IMR-90 (cell line): ENCODE results near the gene PLXNB3. TPM values are rescaled to one million over a fixed set of nuclear protein-coding genes. Genes with fewer than 3 reads are reported as not detected.

Experiments
- ATAC-seq: fragments of 200-7000 bp; cut with Tn5 transposase; 2 replicates; pipeline ENCODE4 v1.9.1; 2020; ENCODE audit warnings: low read depth, mild to moderate bottlenecking, moderate library complexity
- BruUV-seq: library from RNA; stranded (reverse); fragments of 400-500 nt; replicated peaks from 2 replicates; lab custom pipeline; 2021; lab: Mats Ljungman, UMichigan
- CTCF ChIA-PET: fragments of 300-600 bp; formaldehyde crosslinking; extraction: SDS; loops from one replicate; lab custom pipeline; 2021; ENCODE audit warnings: antibody characterized with exemption; lab: Yijun Ruan, JAX
- POLR2A ChIA-PET: fragments of 300-600 bp; sonication (Branson Sonifier 250); formaldehyde crosslinking; loops from one replicate; lab custom pipeline; 2022; ENCODE audit warnings: antibody characterized with exemption; ENCODE audit not compliant: unreplicated experiment; lab: Charles Lee
- DNase-seq: peaks from one replicate; pipeline ENCODE4 v3.0.0; 2013
- H2AFZ ChIP-seq: replicated peaks from 2 replicates; pipeline ENCODE3; 2013; ENCODE audit warnings: low read length, mild to moderate bottlenecking; ENCODE audit not compliant: poor library complexity
- H2AK5ac ChIP-seq: 2 replicates; pipeline ENCODE4 v1.6.1; 2013; ENCODE audit warnings: low read depth, low read length, inconsistent platforms
- H2AK9ac ChIP-seq: replicated peaks from 2 replicates; pipeline ENCODE3; 2013; ENCODE audit warnings: mild to moderate bottlenecking, low read depth, low read length, moderate library complexity; ENCODE audit not compliant: poor library complexity
- H2BK120ac ChIP-seq: 2 replicates; pipeline ENCODE4 v1.6.1; 2013; ENCODE audit warnings: low read depth, low read length, inconsistent platforms
- H2BK15ac ChIP-seq: 3 replicates; pipeline ENCODE4 v1.6.1; 2013; ENCODE audit warnings: low read depth, low read length, inconsistent platforms
- H2BK20ac ChIP-seq: 2 replicates; pipeline ENCODE4 v1.6.1; 2013; ENCODE audit warnings: low read depth, mild to moderate bottlenecking, inconsistent platforms, low read length, moderate library complexity
- H2BK5ac ChIP-seq: 2 replicates; pipeline ENCODE4 v1.6.1; 2013; ENCODE audit warnings: mild to moderate bottlenecking, low read depth, low read length, inconsistent platforms; ENCODE audit not compliant: poor library complexity, severe bottlenecking
- H3K14ac ChIP-seq: replicated peaks from 2 replicates; pipeline ENCODE4 v1.6.1; 2013; ENCODE audit warnings: low read depth, low read length, inconsistent platforms
- H3K18ac ChIP-seq: 2 replicates; pipeline ENCODE4 v1.6.1; 2013; ENCODE audit warnings: low read depth, low read length, control low read depth
- H3K23ac ChIP-seq: 2 replicates; pipeline ENCODE4 v1.6.1; 2013; ENCODE audit warnings: low read depth, low read length, inconsistent platforms
- H3K27ac ChIP-seq: 2 replicates; pipeline ENCODE4 v1.5.1; 2013; ENCODE audit warnings: mild to moderate bottlenecking, control low read depth, low read length; ENCODE audit not compliant: insufficient read depth
- H3K27me3 ChIP-seq: 2 replicates; pipeline ENCODE4 v1.6.1; 2013; ENCODE audit warnings: low read length; ENCODE audit not compliant: control insufficient read depth, insufficient read depth
- H3K36me3 ChIP-seq: 2 replicates; pipeline ENCODE4 v1.6.1; 2013; ENCODE audit warnings: low read length, mixed read lengths; ENCODE audit not compliant: control insufficient read depth, insufficient read depth
- H3K4ac ChIP-seq: 2 replicates; pipeline ENCODE4 v1.6.1; 2013; ENCODE audit warnings: low read depth, low read length, inconsistent platforms
- H3K4me1 ChIP-seq: 2 replicates; pipeline ENCODE4 v1.6.1; 2013; ENCODE audit warnings: low read length, mixed read lengths; ENCODE audit not compliant: control insufficient read depth, insufficient read depth
- H3K4me2 ChIP-seq: 2 replicates; pipeline ENCODE4 v1.6.1; 2013; ENCODE audit warnings: low read depth, mild to moderate bottlenecking, control low read depth, low read length, moderate library complexity
- H3K4me3 ChIP-seq: 2 replicates; pipeline ENCODE4 v1.5.1; 2013; ENCODE audit warnings: low read depth, mild to moderate bottlenecking, control low read depth, low read length, moderate library complexity; ENCODE audit not compliant: insufficient read depth
- H3K56ac ChIP-seq: 2 replicates; pipeline ENCODE4 v1.6.1; 2013; ENCODE audit warnings: low read length, inconsistent platforms; ENCODE audit not compliant: insufficient read depth; ENCODE audit errors: extremely low read depth
- H3K79me1 ChIP-seq, 2 experiments: 2 replicates each; pipeline ENCODE4 v1.6.1; 2013; ENCODE audit warnings: low read length in 2 of 2, inconsistent platforms in 1 of 2, low read depth in 1 of 2
- H3K9ac ChIP-seq: 2 replicates; pipeline ENCODE4 v1.6.1; 2013; ENCODE audit warnings: low read depth, low read length, control low read depth
- H3K9me1 ChIP-seq: 2 replicates; pipeline ENCODE4 v1.6.1; 2013; ENCODE audit warnings: low read length, inconsistent platforms; ENCODE audit not compliant: insufficient read depth
- H3K9me3 ChIP-seq: 2 replicates; pipeline ENCODE4 v1.6.1; 2013; ENCODE audit warnings: low read length; ENCODE audit not compliant: control insufficient read depth, insufficient read depth
- H4K20me1 ChIP-seq: 2 replicates; pipeline ENCODE4 v1.6.1; 2013; ENCODE audit warnings: low read length, inconsistent platforms; ENCODE audit not compliant: insufficient read depth
- H4K5ac ChIP-seq: 2 replicates; pipeline ENCODE4 v1.6.1; 2013; ENCODE audit warnings: mild to moderate bottlenecking, low read depth, low read length, control low read depth
- H4K8ac ChIP-seq, 2 experiments: 2 replicates each; pipeline ENCODE4 v1.6.1; 2013; ENCODE audit warnings: low read depth in 2 of 2, low read length in 2 of 2, control low read depth in 1 of 2, inconsistent platforms in 1 of 2
- H4K91ac ChIP-seq: 2 replicates; pipeline ENCODE4 v1.6.1; 2013; ENCODE audit warnings: low read depth, low read length, inconsistent platforms; ENCODE audit not compliant: insufficient read depth
- BHLHE40 ChIP-seq: fragments of 150-350 bp; IDR thresholded peaks from 2 replicates; pipeline ENCODE4 v1.6.1; 2016; ENCODE audit warnings: mild to moderate bottlenecking, low read depth, low read length
- CEBPB ChIP-seq: IDR thresholded peaks from 2 replicates; pipeline ENCODE4 v1.6.1; 2012; ENCODE audit warnings: low read depth, low read length, improper control_type of control experiment
- CHD1 ChIP-seq: IDR thresholded peaks from 2 replicates; pipeline ENCODE4 v1.6.1; 2012; ENCODE audit warnings: low read depth, low read length, improper control_type of control experiment
- CTCF ChIP-seq: conservative IDR thresholded peaks from 2 replicates; pipeline ENCODE4 v1.5.1; 2012; ENCODE audit warnings: mild to moderate bottlenecking, low read depth, low read length, improper control_type of control experiment
- ELK1 ChIP-seq: fragments of 150-350 bp; IDR thresholded peaks from 2 replicates; pipeline ENCODE4 v1.6.1; 2016; ENCODE audit warnings: low read depth, mild to moderate bottlenecking, low read length, moderate library complexity, borderline replicate concordance
- FOS ChIP-seq: fragments of 150-350 bp; IDR thresholded peaks from 2 replicates; pipeline ENCODE4 v1.6.1; 2016; ENCODE audit warnings: low read depth, low read length
- MAFK ChIP-seq: IDR thresholded peaks from 2 replicates; pipeline ENCODE4 v1.6.1; 2012; ENCODE audit warnings: low read depth, low read length, improper control_type of control experiment
- MAZ ChIP-seq: IDR thresholded peaks from 2 replicates; pipeline ENCODE4 v1.6.1; 2012; ENCODE audit warnings: low read depth, mild to moderate bottlenecking, low read length, improper control_type of control experiment, moderate library complexity, borderline replicate concordance
- MXI1 ChIP-seq: IDR thresholded peaks from 2 replicates; pipeline ENCODE4 v1.6.1; 2012; ENCODE audit warnings: low read depth, mild to moderate bottlenecking, low read length, moderate library complexity, borderline replicate concordance
- NFE2L2 ChIP-seq: fragments of 150-350 bp; IDR thresholded peaks from 2 replicates; pipeline ENCODE4 v1.6.1; 2016; ENCODE audit warnings: low read depth, mild to moderate bottlenecking, low read length
- POLR2A ChIP-seq: IDR thresholded peaks from 2 replicates; pipeline ENCODE4 v1.6.1; 2012; ENCODE audit warnings: mild to moderate bottlenecking, low read depth, low read length
- RAD21 ChIP-seq: IDR thresholded peaks from 2 replicates; pipeline ENCODE4 v1.6.1; 2012; ENCODE audit warnings: low read length, improper control_type of control experiment
- RCOR1 ChIP-seq: IDR thresholded peaks from 2 replicates; pipeline ENCODE4 v1.6.1; 2012; ENCODE audit warnings: mild to moderate bottlenecking, low read length, improper control_type of control experiment; ENCODE audit not compliant: insufficient replicate concordance
- RFX5 ChIP-seq: IDR thresholded peaks from 2 replicates; pipeline ENCODE4 v1.8.0; 2012; ENCODE audit warnings: low read depth, mild to moderate bottlenecking, low read length, moderate library complexity
- SMC3 ChIP-seq: fragments of 150-350 bp; IDR thresholded peaks from 2 replicates; pipeline ENCODE4 v1.6.1; 2016; ENCODE audit warnings: low read depth, mild to moderate bottlenecking, antibody characterized with exemption, low read length, moderate library complexity
- USF2 ChIP-seq: fragments of 150-350 bp; IDR thresholded peaks from 2 replicates; pipeline ENCODE4 v1.6.1; 2017; ENCODE audit warnings: mild to moderate bottlenecking, antibody characterized with exemption, low read length, low read depth
- WGBS, 2 experiments: methylation state at CpG; one replicate each; pipeline versions ENCODE4 v1.1.5 to v1.1.7; 2013; ENCODE audit warnings: missing lambda C conversion rate in 2 of 2; ENCODE audit not compliant: insufficient read length in 1 of 2; ENCODE audit errors: extremely low coverage in 2 of 2; 5-methylcytosine and 5-hydroxymethylcytosine counted together
- dilution Hi-C: fragments of 300-500 bp; cut with HindIII; formaldehyde crosslinking; loops from one replicate; pipeline ENCODE4 v1.14.3; 2018; ENCODE audit warnings: low sequenced_read_pairs; ENCODE audit not compliant: unreplicated experiment
- in situ Hi-C: fragments of 300-500 bp; cut with MboI; formaldehyde crosslinking; loops from 3 replicates; pipeline ENCODE4 v1.14.3; 2019; ENCODE audit warnings: low sequenced_read_pairs, inconsistent platforms, mixed read lengths
- intact Hi-C: fragments of 100-400 bp; cut with micrococcal nuclease; formaldehyde crosslinking; loops from 2 replicates; pipeline ENCODE4 v1.10.0; 2022
- polyA plus RNA-seq, 3 experiments: library from polyadenylated mRNA; depleted of rRNA; stranded (reverse); fragments of >200 nt; gene quantifications; 2 replicates each; pipeline ENCODE4 v1.2.3, GENCODE V29; 2012; ENCODE audit warnings: low replicate concordance in 1 of 3
- total RNA-seq: library from RNA; depleted of rRNA; stranded (reverse); fragments of >200 nt; gene quantifications from 2 replicates; pipeline ENCODE4 v1.2.3, GENCODE V29; 2012

PLXNB3 gene
- total and polyA plus RNA-seq, 2 of the 4 experiments (the other 2 are of a cell fraction) = 0.36 to 22.3 TPM

GRCh38 chrX:153782313-153782712 is 18.3 kb downstream of the PLXNB3 start:
- Histone ChIP-seq H3K9me1 (no peaks in the 10 kb centered on the region), H4K91ac (no peak overlapping the region), H3K4me1 (no peaks in the 10 kb centered on the region), H3K14ac (no peak overlapping the region), H3K4ac (no peak overlapping the region), H2BK5ac (no peak overlapping the region), H2AK5ac (no peak overlapping the region), H3K18ac (no peak overlapping the region), H3K56ac (no peak overlapping the region), H4K5ac (no peak overlapping the region), H3K36me3 (peaks cover 9% of the 10 kb centered on the region; the same call in 1 of the 2 replicates), H3K27me3 (no peaks in the 10 kb centered on the region), H2BK15ac (no peak overlapping the region), H2AK9ac (peak overlapping the region; percentile 65), H2BK20ac (no peak overlapping the region), H4K20me1 (no peaks in the 10 kb centered on the region), H2BK120ac (no peak overlapping the region), H3K79me1 (no peaks in the 10 kb centered on the region), H2AFZ (peak overlapping the region; percentile 43), H3K23ac (no peak overlapping the region), H3K4me3 (no peak overlapping the region), H3K4me2 (no peak overlapping the region), H3K9ac (no peak overlapping the region), H3K27ac (no peak overlapping the region), H3K9me3 (no peaks in the 10 kb centered on the region; the same call in 1 of the 2 replicates), H4K8ac (no peak overlapping the region)
- WGBS, 2 experiments = 65% methylated on average over 7 of the region's 11 CpGs; no CpG with 5 or more reads in 1 of the 2 experiments
- no peak for TF ChIP-seq NFE2L2
- no peak for TF ChIP-seq FOS
- no peak for TF ChIP-seq RFX5
- TF ChIP-seq RAD21 = no peak
- no peak for TF ChIP-seq CHD1
- TF ChIP-seq ELK1 = no peak
- TF ChIP-seq POLR2A = no peak
- no peak for TF ChIP-seq MAZ
- TF ChIP-seq USF2 = no peak
- no peak for TF ChIP-seq SMC3
- TF ChIP-seq CEBPB = no peak
- TF ChIP-seq BHLHE40 = no peak
- no peak for TF ChIP-seq MAFK
- TF ChIP-seq RCOR1 = no peak
- no peak for TF ChIP-seq MXI1
- TF ChIP-seq CTCF = no peak
- no TSS peak for BruUV-seq
- DNase-seq (no peak), ATAC-seq (no peak)
- dilution Hi-C loops = no loop called here
- in situ Hi-C loops = no loop called here
- CTCF ChIA-PET = no interaction called here
- POLR2A ChIA-PET = no interaction called here
- intact Hi-C loops = no loop called here
